K562 (cell line): ENCODE results near the gene MBD6. TPM values are rescaled to one million over a fixed set of nuclear protein-coding genes. Genes with fewer than 3 reads are reported as not detected.

Source experiments
- CBX3 ChIP-seq, 2 experiments: IDR thresholded peaks; 1 replicate in 1 of 2; 2 replicates in 1 of 2; pipeline ENCODE4 v1.6.1; 2012; ENCODE audit warnings: inconsistent platforms in 2 of 2, low read length in 2 of 2, borderline replicate concordance in 1 of 2, control low read depth in 1 of 2
- E2F8 ChIP-seq: fragments of 450-650 bp; IDR thresholded peaks from 2 replicates; pipeline ENCODE4 v1.7.1; 2018; ENCODE audit warnings: mild to moderate bottlenecking, low read depth; ENCODE audit not compliant: partially characterized antibody
- ELK1 ChIP-seq: sonication (generic); formaldehyde crosslinking; IDR thresholded peaks from 2 replicates; pipeline ENCODE4 v1.8.1; 2022; ENCODE audit warnings: missing genetic modification reagents
- ELK3 ChIP-seq: fragments of 450-650 bp; formaldehyde crosslinking; IDR thresholded peaks from 2 replicates; pipeline ENCODE4 v1.4.0; 2020; ENCODE audit warnings: mild to moderate bottlenecking
- ETV1 ChIP-seq: fragments of 450-650 bp; conservative IDR thresholded peaks from 2 replicates; pipeline ENCODE4 v1.6.1; 2016; ENCODE audit warnings: missing genetic modification characterization, control low read depth, low read depth, missing compliant biosample characterization
- FOXJ2 ChIP-seq: fragments of 200-800 bp; sonication (Bioruptor generic); IDR thresholded peaks from 2 replicates; pipeline ENCODE4 v1.6.1; 2016; ENCODE audit warnings: missing genetic modification characterization, missing compliant biosample characterization
- HDAC3 ChIP-seq: fragments of 450-650 bp; IDR thresholded peaks from 2 replicates; pipeline ENCODE4 v1.6.1; 2018; ENCODE audit warnings: borderline replicate concordance, mild to moderate bottlenecking, moderate library complexity; ENCODE audit not compliant: partially characterized antibody
- ID3 ChIP-seq, 2 experiments: fragments of 250-450 bp in 1 of 2; fragments of 450-650 bp in 1 of 2; sonication (Bioruptor Pico) in 1 of 2; IDR thresholded peaks; 2 replicates each; pipeline versions ENCODE4 v1.6.1 to v1.8.0; 2016 to 2021; ENCODE audit warnings: mild to moderate bottlenecking in 2 of 2, moderate library complexity in 2 of 2, missing compliant biosample characterization in 1 of 2, missing genetic modification characterization in 1 of 2
- KHSRP ChIP-seq: fragments of 450-650 bp; IDR thresholded peaks from 2 replicates; pipeline ENCODE4 v1.6.1; 2017
- MYNN ChIP-seq, 2 experiments: sonication (generic); formaldehyde crosslinking in 1 of 2; IDR thresholded peaks; 2 replicates each; pipeline versions ENCODE4 v1.5.0 to v1.6.1; 2016 to 2020; ENCODE audit warnings: antibody characterized with exemption in 1 of 2, missing genetic modification reagents in 1 of 2
- NCOA4 ChIP-seq: fragments of 450-650 bp; IDR thresholded peaks from 2 replicates; pipeline ENCODE4 v1.6.1; 2018; ENCODE audit warnings: mild to moderate bottlenecking; ENCODE audit not compliant: partially characterized antibody
- NR2F6 ChIP-seq: fragments of 450-650 bp; formaldehyde crosslinking; IDR thresholded peaks from 2 replicates; pipeline ENCODE4 v1.4.0; 2020; ENCODE audit warnings: mild to moderate bottlenecking
- POLR2A ChIP-seq: fragments of 450-650 bp; conservative IDR thresholded peaks from 2 replicates; pipeline ENCODE4 v1.6.1; 2016
- TEAD1 ChIP-seq, 2 experiments: fragments of 450-650 bp in 1 of 2; sonication (generic) in 1 of 2; formaldehyde crosslinking; IDR thresholded peaks; 2 replicates each; pipeline versions ENCODE4 v1.4.0 to v1.8.0; 2020 to 2022; ENCODE audit warnings: mild to moderate bottlenecking in 2 of 2, missing genetic modification reagents in 1 of 2
- THRAP3 ChIP-seq: fragments of 450-650 bp; IDR thresholded peaks from 2 replicates; pipeline ENCODE4 v1.6.1; 2016; ENCODE audit warnings: mild to moderate bottlenecking, inconsistent platforms, borderline replicate concordance
- ZBTB1 ChIP-seq: sonication (generic); formaldehyde crosslinking; IDR thresholded peaks from 2 replicates; pipeline ENCODE4 v1.8.1; 2023; ENCODE audit warnings: missing genetic modification reagents, low read depth, mild to moderate bottlenecking, borderline replicate concordance
- ZFP36 ChIP-seq: fragments of 150-350 bp; IDR thresholded peaks from 2 replicates; pipeline ENCODE4 v1.6.1; 2018; ENCODE audit warnings: low read length, low read depth; ENCODE audit not compliant: partially characterized antibody
- ZNF3 ChIP-seq: fragments of 250-450 bp; sonication (Bioruptor Pico); IDR thresholded peaks from 2 replicates; pipeline ENCODE4 v1.5.0; 2021; ENCODE audit warnings: mild to moderate bottlenecking, moderate library complexity
- ZNF436 ChIP-seq: fragments of 250-450, 450-650 bp; sonication (Bioruptor Pico); formaldehyde crosslinking; IDR thresholded peaks from 2 replicates; pipeline ENCODE4 v1.7.0; 2020; ENCODE audit warnings: mild to moderate bottlenecking
- ZNF655 ChIP-seq: fragments of 250-450 bp; sonication (Bioruptor Pico); IDR thresholded peaks from 2 replicates; pipeline ENCODE4 v1.5.0; 2021
- polyA plus RNA-seq, 8 experiments: library from polyadenylated mRNA; depleted of rRNA in 4 of 8; stranded (reverse) in 5 of 8; unstranded in 3 of 8; fragments of >200 nt; fragmentation: Nextera tagmentation in 2 of 8; fragmentation: Illumina TruSeq in 1 of 8; extraction: Ambion mirVana in 2 of 8; extraction: Trizol in 1 of 8; gene quantifications; 2 replicates each; pipeline versions ENCODE4 v1.2.1 to v1.2.3, GENCODE V29; 2011 to 2014; ENCODE audit warnings: inconsistent platforms in 1 of 8, missing spikeins in 1 of 8
- total RNA-seq, 7 experiments: library from RNA; depleted of rRNA in 6 of 7; stranded (reverse); fragments of >200 nt in 6 of 7; fragmentation: Illumina TruSeq in 2 of 7; extraction: Trizol in 2 of 7; gene quantifications; 2 replicates each; pipeline versions ENCODE4 v1.2.1 to v1.2.3, GENCODE V29; 2011 to 2021; ENCODE audit warnings: low replicate concordance in 1 of 7

Gene MBD6
- total and polyA plus RNA-seq, 9 of the 15 experiments (the other 6 are each of a cell fraction or from before 2014, with no cell fraction given), result 2.0 to 54.8 (median 3.8) TPM

GRCh38 chr12:57515934-57516541 is 6.6 kb upstream of the MBD6 start (continued):
- peak; percentile 79 for TF ChIP-seq E2F8
- TF ChIP-seq MYNN (IDR thresholded peaks at IDR 0.05), result peak; percentile 10; the same call in 1 of the 2 replicates
- no peak for TF ChIP-seq MYNN (CRISPR knock-in tag; IDR thresholded peaks at IDR 0.05)
- TF ChIP-seq ZNF3, result peak; percentile 79
- peak; percentile 11 for TF ChIP-seq HDAC3
- TF ChIP-seq THRAP3, result peak; percentile 86; the same call in 1 of the 2 replicates
- peak; percentile 33; the same call in 1 of the 2 replicates for TF ChIP-seq ZNF436 (CRISPR knock-in tag)
- TF ChIP-seq KHSRP, result peak; percentile 36; the same call in 1 of the 2 replicates
- TF ChIP-seq FOXJ2, result 0 out of 2 replicates have a peak, but pooled peaks have one; percentile 16
- no peak for TF ChIP-seq ETV1
- peak; percentile 89 for TF ChIP-seq ZNF655 (CRISPR knock-in tag)
- TF ChIP-seq ELK3 (CRISPR knock-in tag), result 0 out of 2 replicates have a peak, but pooled peaks have one; percentile 38
- TF ChIP-seq ZFP36, result peak; percentile 19
- peak in 1 of 2 experiments; percentile 61; a peak in 2 of 4 replicates for TF ChIP-seq TEAD1 (CRISPR knock-in tag; IDR thresholded peaks at IDR 0.05)
- TF ChIP-seq NCOA4, result peak; percentile 28
- TF ChIP-seq NR2F6 (CRISPR knock-in tag), result 0 out of 2 replicates have a peak, but pooled peaks have one; percentile 2
- peak in 1 of 2 experiments; percentile 27; a peak in 1 of 3 replicates for TF ChIP-seq CBX3 (IDR thresholded peaks at IDR 0.05; ENCODE audit: borderline replicate concordance in 1 of 2, low read length in 2 of 2)
- peak; percentile 78 for TF ChIP-seq POLR2A
- no peak for TF ChIP-seq ID3 (CRISPR knock-in tag; IDR thresholded peaks at IDR 0.05)
- no peak for TF ChIP-seq ID3 (tag; IDR thresholded peaks at IDR 0.05)
- no peak for TF ChIP-seq ELK1 (CRISPR knock-in tag)
- TF ChIP-seq ZBTB1, result no peak
